ENCODE results near the gene COG5.

Gene COG5

DNA sequence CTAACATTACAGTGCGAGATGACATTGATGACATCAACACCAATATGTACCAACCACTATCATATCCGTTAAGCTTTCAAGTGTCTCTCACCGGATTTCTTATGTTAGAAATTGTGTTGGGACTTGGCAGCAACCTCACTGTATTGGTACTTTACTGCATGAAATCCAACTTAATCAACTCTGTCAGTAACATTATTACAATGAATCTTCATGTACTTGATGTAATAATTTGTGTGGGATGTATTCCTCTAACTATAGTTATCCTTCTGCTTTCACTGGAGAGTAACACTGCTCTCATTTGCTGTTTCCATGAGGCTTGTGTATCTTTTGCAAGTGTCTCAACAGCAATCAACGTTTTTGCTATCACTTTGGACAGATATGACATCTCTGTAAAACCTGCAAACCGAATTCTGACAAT is 89.6 kb downstream of the COG5 start:
- H3K4me3 ChIP-seq (ENCODE audit: low read depth, low read length), result no peak overlapping the region
- TF ChIP-seq, protein P1, sequence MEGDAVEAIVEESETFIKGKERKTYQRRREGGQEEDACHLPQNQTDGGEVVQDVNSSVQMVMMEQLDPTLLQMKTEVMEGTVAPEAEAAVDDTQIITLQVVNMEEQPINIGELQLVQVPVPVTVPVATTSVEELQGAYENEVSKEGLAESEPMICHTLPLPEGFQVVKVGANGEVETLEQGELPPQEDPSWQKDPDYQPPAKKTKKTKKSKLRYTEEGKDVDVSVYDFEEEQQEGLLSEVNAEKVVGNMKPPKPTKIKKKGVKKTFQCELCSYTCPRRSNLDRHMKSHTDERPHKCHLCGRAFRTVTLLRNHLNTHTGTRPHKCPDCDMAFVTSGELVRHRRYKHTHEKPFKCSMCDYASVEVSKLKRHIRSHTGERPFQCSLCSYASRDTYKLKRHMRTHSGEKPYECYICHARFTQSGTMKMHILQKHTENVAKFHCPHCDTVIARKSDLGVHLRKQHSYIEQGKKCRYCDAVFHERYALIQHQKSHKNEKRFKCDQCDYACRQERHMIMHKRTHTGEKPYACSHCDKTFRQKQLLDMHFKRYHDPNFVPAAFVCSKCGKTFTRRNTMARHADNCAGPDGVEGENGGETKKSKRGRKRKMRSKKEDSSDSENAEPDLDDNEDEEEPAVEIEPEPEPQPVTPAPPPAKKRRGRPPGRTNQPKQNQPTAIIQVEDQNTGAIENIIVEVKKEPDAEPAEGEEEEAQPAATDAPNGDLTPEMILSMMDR (IDR thresholded peaks at IDR 0.05; ENCODE audit: low read depth, low read length), result no peak

DNA sequence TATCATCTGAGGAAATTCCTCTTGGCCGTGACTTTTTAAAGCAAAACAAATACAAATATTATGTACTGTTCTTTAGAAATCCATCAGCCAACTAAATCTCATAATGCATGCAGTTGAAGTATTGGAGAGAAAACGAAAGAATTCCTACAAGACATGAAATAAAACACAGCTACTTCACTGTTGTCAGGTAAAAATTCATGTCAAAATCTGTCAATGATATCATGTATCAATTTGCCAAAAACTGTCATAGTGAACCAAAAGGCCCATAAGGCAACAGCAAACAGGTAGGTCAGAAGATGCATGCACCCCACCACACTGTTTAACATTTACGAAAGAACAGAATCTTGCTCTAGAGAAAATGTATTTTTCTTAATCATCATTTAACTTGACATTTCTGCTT is 91.6 kb downstream of the COG5 start:
- TF ChIP-seq, protein P1 (IDR thresholded peaks at IDR 0.05; ENCODE audit: low read depth, low read length), result no peak
- H3K4me3 ChIP-seq (ENCODE audit: low read depth, low read length), result no peak overlapping the region

DNA sequence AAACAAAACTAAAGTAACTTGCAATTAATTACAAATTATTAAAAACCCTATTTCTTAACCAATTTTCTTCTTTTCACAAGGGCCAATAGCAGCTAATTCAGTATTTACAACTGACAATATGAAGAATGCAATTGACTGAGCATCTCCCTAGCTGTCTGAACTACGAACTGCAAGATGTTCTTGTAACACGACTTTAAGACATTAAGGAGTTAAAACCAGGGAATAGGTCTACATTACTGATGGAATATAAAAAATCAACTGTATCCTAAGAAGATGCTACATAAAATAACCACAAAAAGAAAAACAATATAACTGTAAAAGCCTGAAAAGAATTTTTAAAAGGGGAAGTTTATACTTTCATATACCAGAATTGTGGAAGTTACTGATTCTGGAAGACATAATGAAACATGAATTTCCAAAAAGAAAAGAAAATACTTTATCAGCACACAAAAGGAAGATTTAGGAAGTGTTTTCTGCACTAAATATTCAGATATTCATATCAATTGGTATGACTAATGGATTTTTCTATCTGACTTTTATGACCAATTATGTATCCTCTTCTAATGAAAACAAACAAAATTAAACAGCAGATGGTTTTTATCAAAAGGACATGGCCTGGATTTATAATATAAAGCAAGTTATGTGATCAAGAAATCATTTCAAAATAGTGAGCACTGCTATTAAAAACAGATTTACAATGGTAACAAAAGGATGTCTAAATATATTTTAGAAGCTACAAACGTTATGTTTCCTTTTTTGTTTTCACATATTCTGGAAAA is 92.2 kb downstream of the COG5 start:
- H3K4me3 ChIP-seq (ENCODE audit: low read depth, low read length), result no peak overlapping the region
- TF ChIP-seq, protein P1 (IDR thresholded peaks at IDR 0.05; ENCODE audit: low read depth, low read length), result no peak

DNA sequence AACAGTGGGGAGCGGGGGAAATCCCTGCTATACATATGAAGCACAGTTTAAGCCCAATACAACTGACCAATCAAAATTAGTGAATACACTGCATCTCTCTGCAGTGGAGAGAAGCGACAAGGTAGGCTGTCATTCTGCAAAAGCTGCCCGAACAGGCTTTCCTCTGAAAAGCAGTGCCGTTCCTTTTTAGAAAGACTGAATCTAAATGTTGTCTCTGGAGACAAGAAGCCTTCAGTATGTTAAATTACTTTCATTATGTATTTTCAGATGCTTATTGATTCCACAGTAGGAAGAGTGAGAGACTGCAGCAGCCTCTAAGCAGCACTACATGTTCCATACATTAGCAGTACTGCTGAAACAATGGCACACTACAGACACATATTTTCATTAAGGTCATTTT is 93.8 kb downstream of the COG5 start, which contains the start of gene GPR22:
Gene GPR22, plus strand, starts transcription at position 129 of the 400 bp plus-strand sequence. CDS start 4,004 bp downstream, outside the sequence.
- TF ChIP-seq, protein P1 (IDR thresholded peaks at IDR 0.05; ENCODE audit: low read depth, low read length), result no peak

DNA sequence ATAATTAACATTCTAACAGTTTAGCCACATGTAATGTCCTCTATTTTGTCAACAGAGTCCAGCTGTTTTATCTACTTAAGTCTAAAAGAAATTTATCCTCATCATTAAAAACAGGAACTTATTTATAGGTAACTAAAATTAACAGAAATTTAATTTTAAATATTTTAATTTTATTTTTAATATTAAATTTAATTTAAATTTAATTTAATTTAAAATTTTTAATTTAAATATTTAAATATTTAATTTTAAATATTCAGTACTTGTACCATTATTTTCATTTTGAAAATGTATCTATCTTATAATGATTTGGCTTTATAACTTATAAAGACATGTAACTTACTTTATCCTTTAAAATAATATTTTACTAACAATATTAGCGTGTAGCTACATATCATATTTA is 94.9 kb downstream of the COG5 start:
- H3K4me3 ChIP-seq (ENCODE audit: low read depth, low read length), result no peak overlapping the region
- TF ChIP-seq, protein P1 (IDR thresholded peaks at IDR 0.05; ENCODE audit: low read depth, low read length), result no peak

More for the DNA sequence above, 93.8 kb downstream of the COG5 start, which contains the start of gene GPR22:
- no peak within 1 kb of the TSS for H3K4me3 ChIP-seq (ENCODE audit: low read depth, low read length)

DNA sequence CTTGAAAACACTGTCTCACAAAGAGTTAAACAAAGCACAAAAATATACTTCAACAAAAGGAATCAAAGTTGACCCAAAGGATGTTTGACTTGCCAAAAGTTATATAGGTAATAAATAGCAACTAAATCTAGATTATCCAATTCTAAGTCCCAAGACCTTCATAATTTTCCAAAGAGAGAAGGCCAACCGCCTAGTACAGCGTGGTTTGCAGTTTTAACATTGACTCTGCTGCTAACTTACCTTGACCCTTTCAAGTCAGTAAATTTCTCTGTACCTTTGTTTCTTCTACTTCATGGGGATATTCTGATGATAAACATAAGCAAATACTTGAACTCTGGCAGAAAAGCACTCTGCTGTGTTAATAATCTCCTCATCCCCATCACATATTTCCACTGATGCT is 95.7 kb downstream of the COG5 start:
- TF ChIP-seq, protein P1 (IDR thresholded peaks at IDR 0.05; ENCODE audit: low read depth, low read length), result no peak

DNA sequence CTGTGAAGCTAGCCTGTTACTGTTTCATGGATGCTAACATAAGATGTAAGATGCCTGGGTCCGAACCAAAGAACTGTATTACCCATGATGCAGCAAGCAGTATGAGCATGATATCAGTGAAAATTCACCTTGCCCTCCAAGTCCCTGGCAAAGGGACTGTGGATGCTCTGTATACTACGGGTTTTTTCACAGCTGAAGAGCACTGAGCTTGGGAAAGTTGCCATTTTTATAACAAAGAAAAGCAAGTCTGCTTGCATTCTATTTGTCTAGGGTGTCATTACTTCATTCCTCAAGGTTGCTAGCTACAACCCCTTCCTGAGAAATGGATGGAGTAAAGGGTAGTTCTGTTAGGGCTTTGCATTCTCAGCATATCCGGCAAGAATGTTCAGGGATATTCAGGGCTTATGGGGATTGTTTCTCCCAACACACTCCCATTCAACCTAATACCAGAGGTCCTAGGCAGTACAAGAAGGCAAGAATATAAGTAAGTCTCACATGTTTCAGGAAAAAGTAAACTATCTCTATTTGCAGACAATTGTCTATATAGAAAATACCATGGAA is 99.0 kb downstream of the COG5 start:
- H3K4me3 ChIP-seq (ENCODE audit: low read depth, low read length), result no peak overlapping the region
- TF ChIP-seq, protein P1 (IDR thresholded peaks at IDR 0.05; ENCODE audit: low read depth, low read length), result no peak

More for the DNA sequence above, 95.7 kb downstream of the COG5 start:
- no peak overlapping the region for H3K4me3 ChIP-seq (ENCODE audit: low read depth, low read length)
